Activated CD8-positive, alpha-beta T cell treated with anti-CD3 and anti-CD28 coated beads, Interleukin-2, amount 10 ng/mL, durations not matched to agents 7 days and 5 days (primary cell): ENCODE results near the gene HSP90AA1. TPM values are rescaled to one million over a fixed set of nuclear protein-coding genes. Genes with fewer than 3 reads are reported as not detected.

Experiments used
- ATAC-seq: fragments of 150-1000 bp; cut with Tn5 transposase; one replicate; pipeline ENCODE4 v1.10.0; 2021; ENCODE audit warnings: moderate library complexity
- CTCF ChIA-PET: fragments of 350-600 bp; sonication (Branson Sonifier 250); formaldehyde crosslinking; loops from one replicate; lab custom pipeline; 2021; ENCODE audit warnings: antibody characterized with exemption; lab: Charles Lee
- POLR2A ChIA-PET: fragments of 350-600 bp; sonication (Branson Sonifier 250); formaldehyde crosslinking; loops from one replicate; lab custom pipeline; 2021; ENCODE audit warnings: antibody characterized with exemption; lab: Charles Lee
- DNase-seq: peaks from one replicate; pipeline ENCODE4 v3.0.0-alpha.2; 2020
- H3K27ac Mint-ChIP-seq: one replicate; pipeline ENCODE4 v1.8.0; 2021; ENCODE audit warnings: mild to moderate bottlenecking, mixed read lengths
- H3K27me3 Mint-ChIP-seq: one replicate; pipeline ENCODE4 v1.8.0; 2021; ENCODE audit warnings: low read depth, mixed read lengths
- H3K36me3 Mint-ChIP-seq: one replicate; pipeline ENCODE4 v1.8.0; 2021; ENCODE audit warnings: low read depth, mixed read lengths
- H3K4me1 Mint-ChIP-seq: one replicate; pipeline ENCODE4 v1.8.0; 2021; ENCODE audit warnings: low read depth, mixed read lengths
- H3K4me3 Mint-ChIP-seq: one replicate; pipeline ENCODE4 v1.8.0; 2021; ENCODE audit warnings: mild to moderate bottlenecking, mixed read lengths
- H3K9me3 Mint-ChIP-seq: one replicate; pipeline ENCODE4 v1.8.0; 2022; ENCODE audit warnings: mixed read lengths; ENCODE audit not compliant: insufficient read depth
- total RNA-seq, 2 experiments: library from RNA; stranded (reverse); gene quantifications; one replicate each; pipeline ENCODE4 v1.2.3, GENCODE V29; 2021

HSP90AA1 gene
- total RNA-seq, 2 experiments from 2014 or later, result 702 to 715 TPM

DNA sequence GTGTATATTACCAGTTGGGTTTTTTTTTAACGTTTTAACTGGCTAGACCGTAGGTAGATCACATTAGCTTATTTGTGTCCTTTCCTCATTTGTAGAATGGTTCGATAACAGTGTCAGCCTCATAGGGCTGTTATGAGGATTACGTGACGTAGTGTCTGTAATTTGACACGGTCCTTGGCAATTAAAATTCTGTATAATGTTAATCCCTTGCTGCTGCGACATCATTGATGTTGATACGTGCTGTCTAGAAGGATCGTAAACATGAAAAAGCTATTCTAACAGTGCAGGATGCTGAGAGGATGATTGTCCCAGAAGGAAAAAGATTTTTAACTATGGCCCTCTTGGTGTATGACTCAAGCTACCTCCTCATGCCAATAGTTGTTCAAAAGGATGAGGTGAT is 50.9 kb downstream of the HSP90AA1 start:
- H3K36me3 Mint-ChIP-seq, result peaks cover 77% of the 10 kb centered on the region
- H3K27me3 Mint-ChIP-seq, result no peaks in the 10 kb centered on the region
- DNase-seq (no peak), ATAC-seq (no peak)
- POLR2A ChIA-PET, result interaction anchor here (0.7 kb wide), 1 partner anchor 20 kb away, joined by 3 read pairs; no protein-coding TSS in a partner anchor
- no peaks in the 10 kb centered on the region for H3K9me3 Mint-ChIP-seq
- CTCF ChIA-PET, result interaction anchor here (0.9 kb wide), 1 partner anchor 29 kb away, joined by 3 read pairs; no protein-coding TSS in a partner anchor
- no peak overlapping the region for H3K27ac Mint-ChIP-seq
- no peak overlapping the region for H3K4me3 Mint-ChIP-seq
- no peaks in the 10 kb centered on the region for H3K4me1 Mint-ChIP-seq

DNA sequence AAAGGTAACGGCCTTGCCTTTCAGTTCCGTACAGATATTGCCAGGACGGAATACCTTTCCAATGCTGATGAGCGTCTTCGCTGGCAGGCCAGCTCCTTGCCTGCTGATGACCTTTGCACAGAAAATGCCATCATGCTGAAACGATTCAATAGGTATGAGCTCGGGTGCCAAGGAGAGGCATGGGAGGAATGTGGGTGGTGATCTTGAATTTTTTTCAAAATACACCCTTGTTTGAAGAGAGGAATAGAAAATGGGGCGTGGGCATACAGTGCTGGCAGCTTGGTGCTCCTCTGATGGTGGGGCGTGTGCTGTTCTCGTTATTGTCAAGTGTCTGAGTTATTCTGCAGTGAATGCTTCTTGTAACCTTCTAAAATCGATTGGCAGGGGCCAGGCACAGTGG is 52.5 kb downstream of the HSP90AA1 start:
- H3K27me3 Mint-ChIP-seq, result no peaks in the 10 kb centered on the region
- H3K9me3 Mint-ChIP-seq, result no peaks in the 10 kb centered on the region
- POLR2A ChIA-PET, result no interaction called here
- H3K36me3 Mint-ChIP-seq, result peaks cover 73% of the 10 kb centered on the region
- H3K4me1 Mint-ChIP-seq, result no peaks in the 10 kb centered on the region
- CTCF ChIA-PET, result no interaction called here
- DNase-seq (no peak), ATAC-seq (no peak)
- no peak overlapping the region for H3K27ac Mint-ChIP-seq
- H3K4me3 Mint-ChIP-seq, result no peak overlapping the region

DNA sequence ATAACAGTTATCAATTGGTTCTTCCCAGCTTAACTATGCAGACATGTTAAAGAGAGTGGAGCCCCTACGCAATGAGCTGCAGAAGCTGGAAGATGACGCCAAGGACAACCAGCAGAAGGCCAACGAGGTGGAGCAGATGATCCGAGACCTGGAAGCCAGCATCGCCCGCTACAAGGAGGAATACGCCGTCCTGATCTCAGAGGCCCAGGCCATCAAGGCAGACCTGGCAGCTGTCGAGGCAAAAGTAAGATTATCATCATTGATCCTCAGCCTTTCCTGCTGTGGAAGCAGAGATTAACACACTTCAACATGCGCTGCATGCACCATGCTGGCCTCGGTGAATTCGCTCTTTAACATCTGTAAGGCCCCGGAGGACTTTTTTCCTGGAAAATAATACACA is 53.6 kb downstream of the HSP90AA1 start:
- no peaks in the 10 kb centered on the region for H3K27me3 Mint-ChIP-seq
- no peak overlapping the region for H3K4me3 Mint-ChIP-seq
- no peak for DNase-seq
- peaks cover 71% of the 10 kb centered on the region for H3K36me3 Mint-ChIP-seq
- ATAC-seq, result no peak
- no peaks in the 10 kb centered on the region for H3K4me1 Mint-ChIP-seq
- no peak overlapping the region for H3K27ac Mint-ChIP-seq
- no peaks in the 10 kb centered on the region for H3K9me3 Mint-ChIP-seq
- CTCF ChIA-PET, result no interaction called here
- POLR2A ChIA-PET, result interaction anchor here (1.0 to 1.5 kb wide), 2 partner anchors 9 to 47 kb away, joined by 3 to 4 read pairs; no protein-coding TSS in a partner anchor

Other genes starting within 250 kb of the HSP90AA1 start
- gene DYNC1H1, start 122.5 kb downstream of the HSP90AA1 start, total RNA-seq, result 100 to 1,000 TPM; 271 to 274 TPM
- gene WDR20, start 52.9 kb upstream of the HSP90AA1 start, total RNA-seq, result 10 to 100 TPM; 30.3 to 30.6 TPM
- 1 to 10 TPM; 3.3 to 4.1 TPM for gene MOK, start 218.1 kb upstream of the HSP90AA1 start, total RNA-seq
- 10 to 100 TPM; 18.1 to 18.4 TPM for gene ZNF839, start 232.7 kb upstream of the HSP90AA1 start, total RNA-seq